NB4 (cell line): ENCODE measurements around the gene ZNF236.

Experiments used
- DNase-seq: peaks from one replicate; pipeline ENCODE4 v3.0.0; 2010; ENCODE audit warnings: low read depth
- H3K4me3 ChIP-seq: one replicate; pipeline ENCODE4 v1.5.1; 2011; ENCODE audit warnings: mild to moderate bottlenecking, low read depth, low read length, moderate library complexity
- CTCF ChIP-seq: IDR thresholded peaks from one replicate; pipeline ENCODE4 v1.5.1; 2012; ENCODE audit warnings: low read depth, low read length
- MAX ChIP-seq: IDR thresholded peaks from 2 replicates; pipeline ENCODE4 v1.6.1; 2011; ENCODE audit warnings: low read depth, low read length
- MYC ChIP-seq: IDR thresholded peaks from 2 replicates; pipeline ENCODE4 v1.6.1; 2011; ENCODE audit warnings: low read depth, low read length
- POLR2A ChIP-seq: IDR thresholded peaks from 2 replicates; pipeline ENCODE4 v1.6.1; 2011; ENCODE audit warnings: mild to moderate bottlenecking; ENCODE audit not compliant: insufficient read length; ENCODE audit errors: extremely low read depth

ZNF236 gene

GRCh38 chr18:76827205-76828200 is 5.1 kb downstream of the ZNF236 start:
- no peak for TF ChIP-seq POLR2A
- no peak for TF ChIP-seq MAX
- TF ChIP-seq CTCF, result no peak
- TF ChIP-seq MYC, result no peak
- H3K4me3 ChIP-seq, result no peak overlapping the region
- DNase-seq, result no peak

DNA sequence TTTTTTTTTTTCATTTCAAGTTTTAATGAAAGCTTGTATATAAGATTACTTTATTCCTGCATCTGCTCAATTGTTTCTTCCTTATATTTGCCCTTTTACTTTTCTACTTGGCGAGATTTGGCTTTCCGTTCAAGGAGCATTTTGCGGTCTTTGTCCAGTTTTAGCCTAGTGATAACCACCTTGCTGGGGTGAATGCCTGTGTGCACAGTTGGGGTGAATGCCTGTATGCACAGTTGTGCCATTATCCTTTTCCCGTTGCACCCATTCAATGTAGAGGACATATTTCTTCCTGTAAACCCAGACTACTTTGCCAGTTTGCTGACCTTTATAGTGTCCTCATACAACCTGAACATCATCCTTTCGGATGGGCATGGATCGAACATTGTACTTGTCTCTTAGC is 12.0 kb downstream of the ZNF236 start:
- TF ChIP-seq POLR2A, result no peak
- no peak for TF ChIP-seq MAX
- no peak for TF ChIP-seq MYC
- TF ChIP-seq CTCF, result no peak
- no peak overlapping the region for H3K4me3 ChIP-seq
- DNase-seq, result no peak

DNA sequence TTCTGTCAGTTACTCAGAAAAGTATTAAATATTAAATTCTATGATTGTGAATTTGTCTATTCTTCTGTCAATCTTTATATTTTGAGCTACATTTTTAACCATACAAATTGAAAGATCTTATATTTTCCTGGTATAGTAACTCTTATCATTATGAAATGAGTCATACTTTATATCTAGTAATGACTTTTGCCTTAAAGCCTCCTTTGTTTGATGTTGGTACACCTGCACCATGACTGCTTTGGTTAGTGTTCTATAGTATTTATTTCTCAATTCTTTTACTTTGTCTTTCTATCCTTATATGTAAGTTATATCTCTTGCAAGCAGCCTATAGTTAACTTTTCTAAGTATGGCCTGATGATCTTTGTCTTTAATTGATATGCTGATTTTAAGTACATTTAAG is 13.0 kb downstream of the ZNF236 start:
- DNase-seq, result no peak
- TF ChIP-seq MAX, result no peak
- no peak for TF ChIP-seq POLR2A
- no peak for TF ChIP-seq MYC
- no peak for TF ChIP-seq CTCF
- H3K4me3 ChIP-seq, result no peak overlapping the region

DNA sequence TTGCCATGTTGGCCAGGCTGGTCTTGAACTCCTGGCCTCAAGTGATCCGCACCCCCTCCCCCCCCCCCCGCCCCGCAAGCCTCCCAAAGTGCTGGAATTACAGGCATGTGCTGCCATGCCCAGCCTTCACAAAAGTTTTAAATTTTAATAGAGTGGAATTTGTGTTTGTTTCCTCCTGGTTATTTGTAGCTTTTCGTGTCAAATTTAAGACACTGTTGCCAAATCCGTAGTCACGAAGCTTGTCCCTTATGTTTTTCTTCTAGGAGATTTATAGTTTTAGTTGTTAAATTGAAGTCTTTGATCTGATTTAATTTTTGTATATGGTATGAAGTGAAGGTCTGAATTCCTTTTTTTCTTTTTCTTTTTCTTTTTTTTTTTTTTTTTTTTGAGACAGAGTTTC is 14.7 kb downstream of the ZNF236 start:
- no peak for TF ChIP-seq CTCF
- TF ChIP-seq MYC, result no peak
- TF ChIP-seq POLR2A, result no peak
- TF ChIP-seq MAX, result no peak
- no peak for DNase-seq
- H3K4me3 ChIP-seq, result no peak overlapping the region

- no peak for TF ChIP-seq MYC
- TF ChIP-seq POLR2A, result no peak
- TF ChIP-seq CTCF, result no peak
- no peak for TF ChIP-seq MAX
- H3K4me3 ChIP-seq, result no peak overlapping the region
- no peak for DNase-seq
These were observed 15.8 kb downstream of the ZNF236 start for GRCh38 chr18:76838182-76838581.
